GM21528 (cell line): ENCODE measurements around the gene JAM2.
"Not testable (repeated sequence)": the region's sequence is repeated elsewhere in the genome, so short reads cannot be mapped to it uniquely, and the experiment has no call there.

Source experiments
- ATAC-seq: cut with Tn5 transposase; IDR thresholded peaks from one replicate; pipeline ENCODE4 v1.9.1; 2021; ENCODE audit warnings: mild to moderate bottlenecking, moderate library complexity; ENCODE audit not compliant: unreplicated experiment, low FRiP score

Gene JAM2

GRCh38 chr21:25643486-25643885 lies 4.4 kb downstream of the JAM2 start:
- ATAC-seq = no peak

GRCh38 chr21:25646474-25646873 lies 7.4 kb downstream of the JAM2 start:
- no peak for ATAC-seq

- ATAC-seq = no peak
Observed at GRCh38 chr21:25647647-25648046, 8.6 kb downstream of the JAM2 start.

GRCh38 chr21:25649146-25649545 lies 10.1 kb downstream of the JAM2 start:
- no peak for ATAC-seq

- ATAC-seq = no peak
Observed at GRCh38 chr21:25656412-25656811, 17.4 kb downstream of the JAM2 start.

GRCh38 chr21:25657140-25657539 lies 18.1 kb downstream of the JAM2 start:
- ATAC-seq = no peak

- ATAC-seq = no peak
Observed at GRCh38 chr21:25658427-25659035, 19.5 kb downstream of the JAM2 start.

- no peak for ATAC-seq
Observed at GRCh38 chr21:25660233-25660632, 21.2 kb downstream of the JAM2 start.

GRCh38 chr21:25664491-25664931 lies 25.5 kb downstream of the JAM2 start:
- ATAC-seq = no peak

- no peak for ATAC-seq
Observed at GRCh38 chr21:25670726-25671125, 31.7 kb downstream of the JAM2 start.

GRCh38 chr21:25676451-25676850 lies 37.4 kb downstream of the JAM2 start:
- ATAC-seq = no peak

GRCh38 chr21:25682382-25682781 lies 43.3 kb downstream of the JAM2 start:
- ATAC-seq = no peak

GRCh38 chr21:25687787-25688186 lies 48.7 kb downstream of the JAM2 start:
- ATAC-seq = no peak

- no peak for ATAC-seq
Observed at GRCh38 chr21:25688275-25689155, 49.5 kb downstream of the JAM2 start.

- ATAC-seq = no peak
Observed at GRCh38 chr21:25689226-25689625, 50.2 kb downstream of the JAM2 start.

GRCh38 chr21:25691976-25692375 lies 52.9 kb downstream of the JAM2 start:
- ATAC-seq = no peak

- not testable (repeated sequence) for ATAC-seq
Observed at GRCh38 chr21:25695461-25695860, 56.4 kb downstream of the JAM2 start.

GRCh38 chr21:25700741-25701140 lies 61.7 kb downstream of the JAM2 start:
- ATAC-seq = no peak

- no peak for ATAC-seq
Observed at GRCh38 chr21:25701529-25701928, 62.5 kb downstream of the JAM2 start.

GRCh38 chr21:25708467-25709065 lies 69.5 kb downstream of the JAM2 start:
- no peak for ATAC-seq

GRCh38 chr21:25709684-25710265 lies 70.7 kb downstream of the JAM2 start:
- no peak for ATAC-seq
